ENCODE results near the gene MYO7B. TPM values are rescaled to one million over a fixed set of nuclear protein-coding genes. Genes with fewer than 3 reads are reported as not detected.

The MYO7B gene
- total and polyA plus RNA-seq, 9 of the 15 experiments (the other 6 are each of a cell fraction or from before 2014, with no cell fraction given): 0.08 TPM; not detected in 8

DNA sequence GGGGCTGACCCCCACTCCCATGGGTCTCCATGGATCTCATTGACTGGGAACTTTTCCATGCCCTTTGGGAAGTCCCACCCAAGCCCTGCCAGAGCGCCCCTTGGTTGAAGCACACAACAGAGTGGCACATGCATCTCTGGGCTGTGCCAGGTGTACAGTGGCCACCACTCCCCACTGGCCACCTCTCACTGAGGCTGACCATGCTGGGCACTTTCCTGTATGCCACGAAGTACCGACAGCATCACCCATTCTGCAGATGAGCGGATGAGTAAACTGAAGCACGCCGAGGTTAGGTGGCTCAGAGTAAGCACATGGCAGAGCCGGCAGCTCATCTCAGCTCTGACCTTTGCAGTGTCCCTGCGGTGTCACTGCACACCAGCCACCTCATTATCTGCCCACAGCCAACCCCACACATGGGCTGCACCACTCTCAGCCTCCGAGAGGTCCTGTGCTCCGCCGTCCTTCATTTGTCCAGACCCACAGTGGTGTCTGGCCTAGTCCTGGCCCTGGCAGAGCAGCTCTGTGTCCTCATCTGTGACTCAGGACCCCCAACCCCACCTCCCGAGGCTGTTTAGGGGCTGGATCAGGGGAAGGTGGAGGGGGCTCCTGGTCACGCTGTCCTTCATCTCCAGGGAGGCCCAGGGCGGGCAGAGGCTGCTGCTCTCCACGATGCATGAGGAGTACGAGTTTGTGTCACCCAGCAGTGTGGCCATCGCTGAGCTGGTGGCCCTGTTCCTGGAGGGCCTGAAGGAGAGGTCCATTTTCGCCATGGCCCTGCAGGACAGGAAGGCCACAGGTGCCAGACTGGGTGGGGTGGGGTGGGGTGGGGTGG lies 92.5 kb downstream of the MYO7B start:
- H3K4me2 ChIP-seq (ENCODE audit: insufficient read depth, low read length): no peak overlapping the region
- no TSS peak for BruUV-seq (replicated peaks)
- no peak overlapping the region for H3K4me3 ChIP-seq
- H3K27me3 ChIP-seq (ENCODE audit: control insufficient read depth in 2 of 2, insufficient read depth in 2 of 2, low read length in 2 of 2): peaks cover 38 to 96% of the 10 kb centered on the region in 2 experiments; a peak in 4 of 5 replicates
- no peak for FAIRE-seq
- no peaks in the 10 kb centered on the region for H3K36me3 ChIP-seq (ENCODE audit: control insufficient read depth, insufficient read depth, low read length)
- no peak overlapping the region for H3K27ac ChIP-seq (ENCODE audit: extremely low read depth, low read depth, low read length)
- ChIA-PET POLR2A (interaction anchor here (0.5 to 1.0 kb wide), 4 partner anchors 14 to 77 kb away, joined by 3 to 4 read pairs (median 3); no protein-coding TSS in a partner anchor), CTCF (ENCODE audit: low intra/inter-chr PET ratio) (no interaction called here)
- H3K9me1 ChIP-seq (ENCODE audit: control insufficient read depth, insufficient read depth, low read length): no peaks in the 10 kb centered on the region
- no peaks in the 10 kb centered on the region for H3K79me2 ChIP-seq (ENCODE audit: control insufficient read depth, insufficient read depth, low read length)
- H3K9ac ChIP-seq (ENCODE audit: insufficient read depth in 1 of 2, low read depth in 2 of 2, low read length in 2 of 2): no peak overlapping the region; a peak in 1 of 4 replicates
- H3K4me1 ChIP-seq (replicated peaks in 1 of 2; ENCODE audit: control insufficient read depth in 2 of 2, insufficient read depth in 2 of 2, low read length in 2 of 2): peaks cover 0 to 46% of the 10 kb centered on the region in 2 experiments; a peak in 3 of 5 replicates
- intact Hi-C loops (cut with micrococcal nuclease): no loop called here
- in situ Hi-C loops (cut with MboI): no loop called here
- peaks cover 9% of the 10 kb centered on the region; the same call in 1 of the 2 replicates for H4K20me1 ChIP-seq (replicated peaks; ENCODE audit: control insufficient read depth, insufficient read depth, low read length)
- no peak for TF ChIP-seq ARID2 (IDR thresholded peaks at IDR 0.05)
- TF ChIP-seq, protein P1, sequence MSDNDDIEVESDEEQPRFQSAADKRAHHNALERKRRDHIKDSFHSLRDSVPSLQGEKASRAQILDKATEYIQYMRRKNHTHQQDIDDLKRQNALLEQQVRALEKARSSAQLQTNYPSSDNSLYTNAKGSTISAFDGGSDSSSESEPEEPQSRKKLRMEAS (CRISPR knock-in tag; IDR thresholded peaks at IDR 0.05): peak; percentile 36; the same call in 1 of the 2 replicates
- WGBS (ENCODE audit: insufficient coverage, low coverage, missing lambda C conversion rate): 4% methylated on average over 17 of the region's 18 CpGs
- peak; percentile 15; the same call in 1 of the 3 replicates for ATAC-seq
- no peaks in the 10 kb centered on the region for H3K9me3 ChIP-seq (replicated peaks; ENCODE audit: control insufficient read depth, insufficient read depth, low read depth, low read length)
- no peak overlapping the region for H2AFZ ChIP-seq (ENCODE audit: low read depth, low read length)
- no peak for DNase-seq (ENCODE audit: extremely low read depth in 1 of 4, low spot score in 3 of 4)

All from K562 (cell line).